ENCODE results near the gene SUFU. TPM values are rescaled to one million over a fixed set of nuclear protein-coding genes. Genes with fewer than 3 reads are reported as not detected.

SUFU gene
- total and polyA plus RNA-seq, 2 of the 4 experiments (the other 2 are of a cell fraction) = 2.2 to 11.0 TPM

- TF ChIP-seq CHD1 (IDR thresholded peaks at IDR 0.05; ENCODE audit: low read depth, low read length) = no peak
- TF ChIP-seq FOS (IDR thresholded peaks at IDR 0.05; ENCODE audit: low read depth, low read length) = no peak
- TF ChIP-seq POLR2A (IDR thresholded peaks at IDR 0.05; ENCODE audit: low read depth, low read length) = no peak
- TF ChIP-seq CEBPB (IDR thresholded peaks at IDR 0.05; ENCODE audit: low read depth, low read length) = no peak
- no peak for TF ChIP-seq RFX5 (IDR thresholded peaks at IDR 0.05; ENCODE audit: low read depth, low read length)
- no peak for TF ChIP-seq BHLHE40 (IDR thresholded peaks at IDR 0.05; ENCODE audit: low read depth, low read length)
- no peak for TF ChIP-seq MAZ (IDR thresholded peaks at IDR 0.05; ENCODE audit: borderline replicate concordance, low read depth, low read length)
- no peak for TF ChIP-seq RAD21 (IDR thresholded peaks at IDR 0.05; ENCODE audit: low read length)
- TF ChIP-seq ELK1 (IDR thresholded peaks at IDR 0.05; ENCODE audit: borderline replicate concordance, low read depth, low read length) = no peak
- no peak for TF ChIP-seq SMC3 (IDR thresholded peaks at IDR 0.05; ENCODE audit: low read depth, low read length)
- TF ChIP-seq NFE2L2 (IDR thresholded peaks at IDR 0.05; ENCODE audit: low read depth, low read length) = no peak
- no peak for TF ChIP-seq MAFK (IDR thresholded peaks at IDR 0.05; ENCODE audit: low read depth, low read length)
- TF ChIP-seq RCOR1 (IDR thresholded peaks at IDR 0.05; ENCODE audit: insufficient replicate concordance, low read length) = no peak
- 70% methylated on average over 2 of the region's 9 CpGs; no CpG with 5 or more reads in 1 of the 2 experiments for WGBS, 2 experiments (ENCODE audit: extremely low coverage in 2 of 2, insufficient read length in 1 of 2)
- Histone ChIP-seq H4K91ac (ENCODE audit: insufficient read depth, low read depth, low read length) (no peak overlapping the region), H3K27ac (ENCODE audit: insufficient read depth, low read length) (no peak overlapping the region), H3K36me3 (ENCODE audit: control insufficient read depth, insufficient read depth, low read length) (no peaks in the 10 kb centered on the region), H3K9me3 (ENCODE audit: control insufficient read depth, insufficient read depth, low read length) (no peaks in the 10 kb centered on the region), H3K23ac (ENCODE audit: low read depth, low read length) (no peak overlapping the region), H3K14ac (replicated peaks; ENCODE audit: low read depth, low read length) (no peak overlapping the region), H3K4ac (ENCODE audit: low read depth, low read length) (no peak overlapping the region), H3K18ac (ENCODE audit: low read depth, low read length) (no peak overlapping the region), H3K27me3 (ENCODE audit: control insufficient read depth, insufficient read depth, low read length) (no peaks in the 10 kb centered on the region), H2AK9ac (replicated peaks; ENCODE audit: low read depth, low read length, poor library complexity) (no peak overlapping the region), H2AK5ac (ENCODE audit: low read depth, low read length) (no peak overlapping the region), H3K9me1 (ENCODE audit: insufficient read depth, low read length) (peaks cover 17% of the 10 kb centered on the region), H2BK5ac (ENCODE audit: low read depth, low read length, poor library complexity, severe bottlenecking) (no peak overlapping the region), H3K4me1 (ENCODE audit: control insufficient read depth, insufficient read depth, low read length) (peaks cover 21% of the 10 kb centered on the region), H2BK15ac (ENCODE audit: low read depth, low read length) (no peak overlapping the region), H3K4me3 (ENCODE audit: insufficient read depth, low read depth, low read length) (no peak overlapping the region), H2BK120ac (ENCODE audit: low read depth, low read length) (no peak overlapping the region), H3K4me2 (ENCODE audit: low read depth, low read length) (no peak overlapping the region), H4K5ac (ENCODE audit: low read depth, low read length) (no peak overlapping the region), H4K20me1 (ENCODE audit: insufficient read depth, low read length) (no peaks in the 10 kb centered on the region), H2BK20ac (ENCODE audit: low read depth, low read length) (no peak overlapping the region), H3K79me1 (ENCODE audit: low read depth in 1 of 2, low read length in 2 of 2) (peaks cover 0 to 7% of the 10 kb centered on the region in 2 experiments; a peak in 1 of 4 replicates), H4K8ac (ENCODE audit: low read depth in 2 of 2, low read length in 2 of 2) (no peak overlapping the region), H3K9ac (ENCODE audit: low read depth, low read length) (no peak overlapping the region), H3K56ac (ENCODE audit: extremely low read depth, insufficient read depth, low read length) (no peak overlapping the region), H2AFZ (replicated peaks; ENCODE audit: low read length, poor library complexity) (no peak overlapping the region)
- ChIA-PET CTCF (interaction anchor here (1.4 kb wide), 1 partner anchor 9 kb away, joined by 3 read pairs; no protein-coding TSS in a partner anchor), POLR2A (ENCODE audit: unreplicated experiment) (no interaction called here)
- no peak for DNase-seq
- ATAC-seq (ENCODE audit: low read depth) = no peak
- dilution Hi-C loops (cut with HindIII; ENCODE audit: low sequenced_read_pairs, unreplicated experiment) (no loop called here), intact Hi-C loops (cut with micrococcal nuclease) (no loop called here), in situ Hi-C loops (cut with MboI; ENCODE audit: low sequenced_read_pairs) (no loop called here)
- no TSS peak for BruUV-seq (replicated peaks)
Measured at GRCh38 chr10:102665904-102666509, 162.2 kb downstream of the SUFU start.

All from IMR-90 (cell line).